H1 (cell line): ENCODE data around the gene MGLL. TPM values are rescaled to one million over a fixed set of nuclear protein-coding genes. Genes with fewer than 3 reads are reported as not detected.

Source experiments
- CTCF ChIA-PET: fragments of 300-600 bp; sonication (Branson Sonifier 250); formaldehyde crosslinking; loops from one replicate; lab custom pipeline; 2021; ENCODE audit not compliant: partially characterized antibody; lab: Charles Lee
- POLR2A ChIA-PET: fragments of 300-600 bp; sonication (Branson Sonifier 250); formaldehyde crosslinking; loops from one replicate; lab custom pipeline; 2021; ENCODE audit warnings: inconsistent platforms; ENCODE audit not compliant: partially characterized antibody; lab: Charles Lee
- DNase-seq, 2 experiments: peaks; one replicate each; pipeline versions ENCODE4 v3.0.0 to v3.0.0-alpha.2; 2010 to 2022; ENCODE audit warnings: low spot score in 2 of 2, low read depth in 1 of 2, mixed read lengths in 1 of 2
- FAIRE-seq: peaks from 2 replicates; lab custom pipeline; 2011; peaks lifted over from hg19 to GRCh38; lab: Jason Lieb, UNC
- H2AFZ ChIP-seq: 2 replicates; pipeline ENCODE4 v1.8.1; 2012; ENCODE audit warnings: low read length, inconsistent platforms
- H2AK5ac ChIP-seq: 2 replicates; pipeline ENCODE4 v1.6.1; 2013; ENCODE audit warnings: low read depth, low read length
- H2BK120ac ChIP-seq: replicated peaks from 2 replicates; pipeline ENCODE3; 2013; ENCODE audit warnings: low read depth, low read length, inconsistent platforms
- H2BK12ac ChIP-seq: 2 replicates; pipeline ENCODE4 v1.6.1; 2013; ENCODE audit warnings: low read depth, low read length
- H2BK15ac ChIP-seq: 2 replicates; pipeline ENCODE4 v1.6.1; 2013; ENCODE audit warnings: low read length
- H2BK20ac ChIP-seq: 2 replicates; pipeline ENCODE4 v1.6.1; 2013; ENCODE audit warnings: low read length
- H2BK5ac ChIP-seq: 2 replicates; pipeline ENCODE4 v1.6.1; 2013; ENCODE audit warnings: low read depth, low read length
- H3K14ac ChIP-seq: 2 replicates; pipeline ENCODE4 v1.6.1; 2013; ENCODE audit warnings: inconsistent platforms; ENCODE audit not compliant: insufficient read length
- H3K18ac ChIP-seq: 2 replicates; pipeline ENCODE4 v1.6.1; 2013; ENCODE audit warnings: low read length; ENCODE audit errors: extremely low read depth
- H3K23ac ChIP-seq: 2 replicates; pipeline ENCODE4 v1.6.1; 2013; ENCODE audit warnings: inconsistent platforms; ENCODE audit not compliant: insufficient read length
- H3K23me2 ChIP-seq: 2 replicates; pipeline ENCODE4 v1.6.1; 2013; ENCODE audit warnings: low read depth, low read length
- H3K27ac ChIP-seq: 2 replicates; pipeline ENCODE4 v1.6.1; 2011; ENCODE audit warnings: low read depth, low read length, inconsistent platforms
- H3K27me3 ChIP-seq, 4 experiments: replicated peaks in 1 of 4; 1 replicate in 1 of 4; 2 replicates in 3 of 4; pipeline versions ENCODE4 v1.6.1 to v1.8.1; 2011 to 2013; ENCODE audit warnings: low read length in 3 of 4, mild to moderate bottlenecking in 3 of 4, inconsistent platforms in 2 of 4, mixed read lengths in 2 of 4, moderate library complexity in 1 of 4; ENCODE audit not compliant: control insufficient read depth in 3 of 4, insufficient read depth in 3 of 4; ENCODE audit errors: extremely low read depth in 1 of 4
- H3K36me3 ChIP-seq, 4 experiments: 2 replicates each; pipeline versions ENCODE4 v1.6.1 to v1.8.1; 2011 to 2013; ENCODE audit warnings: mild to moderate bottlenecking in 4 of 4, low read length in 3 of 4, moderate library complexity in 2 of 4, control low read depth in 1 of 4, inconsistent platforms in 1 of 4; ENCODE audit not compliant: insufficient read depth in 4 of 4, control insufficient read depth in 2 of 4
- H3K4ac ChIP-seq: replicated peaks from 2 replicates; pipeline ENCODE3; 2013; ENCODE audit warnings: low read length, low read depth, mixed read lengths, inconsistent platforms; ENCODE audit not compliant: insufficient read length
- H3K4me1 ChIP-seq, 4 experiments: replicated peaks in 1 of 4; 1 replicate in 1 of 4; 2 replicates in 3 of 4; pipeline versions ENCODE4 v1.6.1 to v1.8.1; 2011 to 2013; ENCODE audit warnings: low read length in 3 of 4, inconsistent platforms in 2 of 4, mixed read lengths in 1 of 4; ENCODE audit not compliant: insufficient read depth in 4 of 4, control insufficient read depth in 3 of 4
- H3K4me2 ChIP-seq, 2 experiments: 2 replicates each; pipeline versions ENCODE4 v1.6.1 to v1.8.1; 2011 to 2013; ENCODE audit warnings: low read depth in 2 of 2, low read length in 2 of 2, control low read depth in 1 of 2, inconsistent platforms in 1 of 2, mild to moderate bottlenecking in 1 of 2; ENCODE audit not compliant: insufficient read depth in 1 of 2
- H3K4me3 ChIP-seq, 4 experiments: fragments of 200-600, 300-600 bp in 1 of 4; sonication (generic), shearing (Covaris generic), sonication (Bioruptor Twin) in 1 of 4; 2 replicates each; pipeline versions ENCODE4 v1.5.1 to v1.8.1; 2011 to 2016; ENCODE audit warnings: low read length in 4 of 4, low read depth in 3 of 4, control low read depth in 2 of 4, inconsistent platforms in 2 of 4, mild to moderate bottlenecking in 2 of 4, mixed read lengths in 1 of 4, moderate library complexity in 1 of 4; ENCODE audit not compliant: insufficient read depth in 2 of 4; ENCODE audit errors: extremely low read depth in 1 of 4
- H3K56ac ChIP-seq: replicated peaks from 2 replicates; pipeline ENCODE3; 2013; ENCODE audit warnings: low read depth, mild to moderate bottlenecking, mixed read lengths, low read length, inconsistent platforms; ENCODE audit not compliant: insufficient read length
- H3K79me1 ChIP-seq: 2 replicates; pipeline ENCODE4 v1.6.1; 2013; ENCODE audit warnings: low read depth, low read length, control low read depth
- H3K79me2 ChIP-seq, 2 experiments: 2 replicates each; pipeline versions ENCODE4 v1.6.1 to v1.8.1; 2012 to 2013; ENCODE audit warnings: low read length in 2 of 2, mild to moderate bottlenecking in 2 of 2, inconsistent platforms in 1 of 2; ENCODE audit not compliant: insufficient read depth in 2 of 2, control insufficient read depth in 1 of 2
- H3K9ac ChIP-seq, 4 experiments: replicated peaks in 1 of 4; 1 replicate in 1 of 4; 2 replicates in 3 of 4; pipeline versions ENCODE4 v1.6.1 to v1.8.1; 2011 to 2013; ENCODE audit warnings: low read depth in 3 of 4, low read length in 3 of 4, control low read depth in 2 of 4, mild to moderate bottlenecking in 2 of 4, moderate library complexity in 2 of 4, inconsistent platforms in 1 of 4; ENCODE audit errors: extremely low read depth in 1 of 4
- H3K9me3 ChIP-seq, 2 experiments: 2 replicates each; pipeline versions ENCODE4 v1.6.1 to v1.8.1; 2012 to 2013; ENCODE audit warnings: mild to moderate bottlenecking in 2 of 2, moderate library complexity in 2 of 2, control low read depth in 1 of 2, inconsistent platforms in 1 of 2, low read depth in 1 of 2, low read length in 1 of 2, mixed read lengths in 1 of 2; ENCODE audit not compliant: insufficient read depth in 2 of 2
- H4K20me1 ChIP-seq, 2 experiments: replicated peaks in 1 of 2; 2 replicates each; pipeline versions ENCODE3 to v1.8.1; 2011 to 2013; ENCODE audit warnings: inconsistent platforms in 2 of 2, low read length in 2 of 2, mild to moderate bottlenecking in 1 of 2; ENCODE audit not compliant: insufficient read depth in 2 of 2, control insufficient read depth in 1 of 2
- H4K5ac ChIP-seq: 2 replicates; pipeline ENCODE4 v1.6.1; 2013; ENCODE audit warnings: low read length, low read depth, mixed read lengths, inconsistent platforms; ENCODE audit not compliant: insufficient read length
- H4K8ac ChIP-seq: 2 replicates; pipeline ENCODE4 v1.8.0; 2013; ENCODE audit warnings: mild to moderate bottlenecking, moderate library complexity, low read length, inconsistent platforms; ENCODE audit not compliant: insufficient read depth; ENCODE audit errors: extremely low read depth
- H4K91ac ChIP-seq: replicated peaks from 2 replicates; pipeline ENCODE3; 2013; ENCODE audit warnings: low read length, mixed read lengths, inconsistent platforms; ENCODE audit not compliant: insufficient read length
- CHD2 ChIP-seq: IDR thresholded peaks from 2 replicates; pipeline ENCODE4 v1.6.1; 2012; ENCODE audit warnings: low read length, improper control_type of control experiment
- GABPA ChIP-seq: IDR thresholded peaks from 2 replicates; pipeline ENCODE4 v1.6.1; 2011; ENCODE audit warnings: mild to moderate bottlenecking, low read length, moderate library complexity, borderline replicate concordance; ENCODE audit not compliant: insufficient read depth
- HDAC2 ChIP-seq, 2 experiments: fragments of 300-600 bp in 1 of 2; sonication (generic) in 1 of 2; IDR thresholded peaks; 2 replicates each; pipeline ENCODE4 v1.6.1; 2011 to 2012; ENCODE audit warnings: low read depth in 2 of 2, low read length in 2 of 2, mild to moderate bottlenecking in 2 of 2, moderate library complexity in 2 of 2, borderline replicate concordance in 1 of 2, inconsistent platforms in 1 of 2
- HDAC6 ChIP-seq: IDR thresholded peaks from one replicate; pipeline ENCODE4 v1.7.1; 2012; ENCODE audit warnings: low read depth, mild to moderate bottlenecking, inconsistent platforms, low read length, moderate library complexity
- JUND ChIP-seq: IDR thresholded peaks from 2 replicates; pipeline ENCODE4 v1.6.1; 2011; ENCODE audit warnings: mild to moderate bottlenecking, improper control_type of control experiment, low read length
- PHF8 ChIP-seq: fragments of 200-600 bp; sonication (generic); conservative IDR thresholded peaks from 2 replicates; pipeline ENCODE4 v1.7.1; 2012; ENCODE audit warnings: low read depth, mild to moderate bottlenecking, inconsistent platforms, low read length, moderate library complexity
- POU5F1 ChIP-seq: IDR thresholded peaks from 2 replicates; pipeline ENCODE4 v1.6.1; 2011; ENCODE audit warnings: low read depth, mild to moderate bottlenecking, low read length, moderate library complexity
- RBBP5 ChIP-seq: IDR thresholded peaks from 2 replicates; pipeline ENCODE4 v1.7.1; 2012; ENCODE audit warnings: low read depth, mild to moderate bottlenecking, inconsistent platforms, low read length, moderate library complexity, borderline replicate concordance
- RNF2 ChIP-seq: fragments of 200-900, 300-1000 bp; sonication (generic); IDR thresholded peaks from 2 replicates; pipeline ENCODE4 v1.7.1; 2016; ENCODE audit warnings: borderline replicate concordance, low read depth, mild to moderate bottlenecking, antibody characterized with exemption, low read length; ENCODE audit not compliant: poor library complexity, severe bottlenecking; ENCODE audit errors: missing control alignments
- WGBS, 2 experiments: shearing (Covaris generic) in 1 of 2; methylation state at CpG; one replicate each; pipeline versions ENCODE4 v1.1.6 to v1.1.7; 2013 to 2015; ENCODE audit warnings: low lambda C conversion rate in 2 of 2, mixed read lengths in 2 of 2, inconsistent platforms in 1 of 2, low coverage in 1 of 2, missing lambda C conversion rate in 1 of 2; ENCODE audit not compliant: insufficient replicate concordance in 2 of 2, insufficient coverage in 1 of 2, insufficient read length in 1 of 2; ENCODE audit errors: extremely low coverage in 1 of 2, missing lambda C conversion rate in 1 of 2; 5-methylcytosine and 5-hydroxymethylcytosine counted together
- polyA plus RNA-seq, 7 experiments: library from polyadenylated mRNA; depleted of rRNA in 3 of 7; stranded (reverse) in 5 of 7; unstranded in 2 of 7; fragments of >200 nt in 5 of 7; fragments of 200-250 nt in 2 of 7; gene quantifications; 1 replicate in 5 of 7; 2 replicates in 1 of 7; 4 replicates in 1 of 7; pipeline versions ENCODE4 v1.2.1 to v1.2.3, GENCODE V29; 2011 to 2013; ENCODE audit warnings: missing spikeins in 2 of 7, mixed read lengths in 2 of 7
- total RNA-seq: library from RNA; stranded (reverse); fragmentation: NEBNext Ultra II Directional; extraction: Animal tissue kit (Norgen Biotek cat#: 25700); gene quantifications from 2 replicates; pipeline ENCODE4 v1.2.1, GENCODE V29; 2021
- TF ChIP-seq, protein P1 (sequence below): IDR thresholded peaks from 2 replicates; pipeline ENCODE4 v1.6.1; 2012; ENCODE audit warnings: low read length, inconsistent platforms
- TF ChIP-seq, protein P2 (sequence below): IDR thresholded peaks from 2 replicates; pipeline ENCODE4 v1.6.1; 2012; ENCODE audit warnings: inconsistent platforms

The MGLL gene
- total and polyA plus RNA-seq, 2 of the 8 experiments (the other 6 are each of a cell fraction or from before 2014, with no cell fraction given): 0.05 to 0.34 TPM

DNA sequence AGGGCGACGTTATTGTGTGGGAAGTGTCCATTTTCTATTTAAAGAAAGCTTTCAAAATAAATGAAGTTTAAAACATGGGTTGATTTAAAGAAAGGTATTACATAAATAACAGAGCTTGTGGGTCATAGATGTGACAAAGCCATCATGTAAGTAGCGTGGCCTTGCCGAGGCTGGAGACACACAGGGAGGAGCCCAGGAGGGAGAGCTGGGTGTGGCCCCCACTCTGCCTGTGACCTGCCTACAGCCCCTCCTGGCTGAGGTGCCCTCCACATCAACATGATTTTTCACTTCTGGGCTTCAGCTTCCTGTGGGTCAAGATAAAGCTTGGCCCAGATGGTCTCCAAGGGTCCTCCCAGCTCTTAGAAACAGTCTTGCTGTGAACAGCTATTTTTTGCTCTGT is 12.5 kb upstream of the MGLL start:
- POLR2A ChIA-PET: no interaction called here
- TF ChIP-seq RNF2 (no peak), CHD2 (no peak), GABPA (no peak), HDAC6 (no peak), PHF8 (no peak), HDAC2 (IDR thresholded peaks at IDR 0.05; ENCODE audit: borderline replicate concordance in 1 of 2, low read depth in 2 of 2, low read length in 2 of 2) (no peak), JUND (no peak), POU5F1 (no peak), RBBP5 (no peak)
- TF ChIP-seq, protein P1, sequence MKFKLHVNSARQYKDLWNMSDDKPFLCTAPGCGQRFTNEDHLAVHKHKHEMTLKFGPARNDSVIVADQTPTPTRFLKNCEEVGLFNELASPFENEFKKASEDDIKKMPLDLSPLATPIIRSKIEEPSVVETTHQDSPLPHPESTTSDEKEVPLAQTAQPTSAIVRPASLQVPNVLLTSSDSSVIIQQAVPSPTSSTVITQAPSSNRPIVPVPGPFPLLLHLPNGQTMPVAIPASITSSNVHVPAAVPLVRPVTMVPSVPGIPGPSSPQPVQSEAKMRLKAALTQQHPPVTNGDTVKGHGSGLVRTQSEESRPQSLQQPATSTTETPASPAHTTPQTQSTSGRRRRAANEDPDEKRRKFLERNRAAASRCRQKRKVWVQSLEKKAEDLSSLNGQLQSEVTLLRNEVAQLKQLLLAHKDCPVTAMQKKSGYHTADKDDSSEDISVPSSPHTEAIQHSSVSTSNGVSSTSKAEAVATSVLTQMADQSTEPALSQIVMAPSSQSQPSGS: no peak
- TF ChIP-seq, protein P2, sequence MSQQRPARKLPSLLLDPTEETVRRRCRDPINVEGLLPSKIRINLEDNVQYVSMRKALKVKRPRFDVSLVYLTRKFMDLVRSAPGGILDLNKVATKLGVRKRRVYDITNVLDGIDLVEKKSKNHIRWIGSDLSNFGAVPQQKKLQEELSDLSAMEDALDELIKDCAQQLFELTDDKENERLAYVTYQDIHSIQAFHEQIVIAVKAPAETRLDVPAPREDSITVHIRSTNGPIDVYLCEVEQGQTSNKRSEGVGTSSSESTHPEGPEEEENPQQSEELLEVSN: no peak

More for the DNA sequence above, 12.5 kb upstream of the MGLL start:
- Histone ChIP-seq H2BK12ac (no peak overlapping the region), H3K27me3 (no peaks in the 10 kb centered on the region; a peak in 1 of 7 replicates), H3K14ac (no peak overlapping the region), H2AFZ (no peak overlapping the region), H3K4me2 (no peak overlapping the region), H4K8ac (no peak overlapping the region), H3K79me2 (no peaks in the 10 kb centered on the region), H3K4me1 (no peaks in the 10 kb centered on the region), H2BK5ac (no peak overlapping the region), H2BK15ac (no peak overlapping the region), H3K36me3 (peaks cover 0 to 2% (median 0%) of the 10 kb centered on the region in 4 experiments; a peak in 1 of 8 replicates), H4K20me1 (no peaks in the 10 kb centered on the region), H3K23ac (no peak overlapping the region), H3K27ac (no peak overlapping the region), H3K56ac (no peak overlapping the region), H3K23me2 (no peaks in the 10 kb centered on the region), H3K4me3 (no peak overlapping the region), H2BK20ac (no peak overlapping the region), H4K5ac (no peak overlapping the region), H3K9ac (no peak overlapping the region), H3K9me3 (no peaks in the 10 kb centered on the region), H3K4ac (no peak overlapping the region), H4K91ac (no peak overlapping the region), H2AK5ac (no peak overlapping the region), H3K18ac (no peak overlapping the region), H3K79me1 (no peaks in the 10 kb centered on the region), H2BK120ac (no peak overlapping the region)
- no peak for DNase-seq
- CTCF ChIA-PET: interaction anchor here (0.8 to 5.1 kb wide), 9 partner anchors 9 to 198 kb away, joined by 3 to 105 read pairs (median 4); no protein-coding TSS in a partner anchor
- FAIRE-seq: no peak
- 86% methylated on average over 4 of the region's 4 CpGs; no CpG with 5 or more reads in 1 of the 2 experiments for WGBS, 2 experiments
